Measurements from ENCODE around the gene SPAG16.

GRCh38 chr2:214138779-214139178, 854.5 kb downstream of the SPAG16 start:
- no peak for TF ChIP-seq ZNF138 (CRISPR knock-in tag; conservative IDR thresholded peaks at IDR 0.05)
- TF ChIP-seq E2F1 (CRISPR knock-in tag; IDR thresholded peaks at IDR 0.05) = no peak
- TF ChIP-seq CTCF (IDR thresholded peaks at IDR 0.05) = no peak
- TF ChIP-seq CDX4 (CRISPR knock-in tag; IDR thresholded peaks at IDR 0.05; ENCODE audit: borderline replicate concordance) = no peak
- no peak for TF ChIP-seq TEAD4 (CRISPR knock-in tag; IDR thresholded peaks at IDR 0.05)
- no peak for TF ChIP-seq IRF1 (CRISPR knock-in tag; IDR thresholded peaks at IDR 0.05)
- no peak for TF ChIP-seq ZBTB43 (CRISPR knock-in tag; IDR thresholded peaks at IDR 0.05)
- no peak for TF ChIP-seq ZNF532 (CRISPR knock-in tag; IDR thresholded peaks at IDR 0.05; ENCODE audit: borderline replicate concordance)
- TF ChIP-seq STAT6 (CRISPR knock-in tag; conservative IDR thresholded peaks at IDR 0.05; ENCODE audit: low read depth) = no peak
- TF ChIP-seq ZNF425 (CRISPR knock-in tag; conservative IDR thresholded peaks at IDR 0.05) = no peak
- no peak for TF ChIP-seq MYBL2 (CRISPR knock-in tag; IDR thresholded peaks at IDR 0.05)
